Measurements from ENCODE around the gene ERGIC3. TPM values are rescaled to one million over a fixed set of nuclear protein-coding genes. Genes with fewer than 3 reads are reported as not detected.

ERGIC3 gene
- total and polyA plus RNA-seq, 2 of the 4 experiments (the other 2 are of a cell fraction): 434 to 438 TPM

DNA sequence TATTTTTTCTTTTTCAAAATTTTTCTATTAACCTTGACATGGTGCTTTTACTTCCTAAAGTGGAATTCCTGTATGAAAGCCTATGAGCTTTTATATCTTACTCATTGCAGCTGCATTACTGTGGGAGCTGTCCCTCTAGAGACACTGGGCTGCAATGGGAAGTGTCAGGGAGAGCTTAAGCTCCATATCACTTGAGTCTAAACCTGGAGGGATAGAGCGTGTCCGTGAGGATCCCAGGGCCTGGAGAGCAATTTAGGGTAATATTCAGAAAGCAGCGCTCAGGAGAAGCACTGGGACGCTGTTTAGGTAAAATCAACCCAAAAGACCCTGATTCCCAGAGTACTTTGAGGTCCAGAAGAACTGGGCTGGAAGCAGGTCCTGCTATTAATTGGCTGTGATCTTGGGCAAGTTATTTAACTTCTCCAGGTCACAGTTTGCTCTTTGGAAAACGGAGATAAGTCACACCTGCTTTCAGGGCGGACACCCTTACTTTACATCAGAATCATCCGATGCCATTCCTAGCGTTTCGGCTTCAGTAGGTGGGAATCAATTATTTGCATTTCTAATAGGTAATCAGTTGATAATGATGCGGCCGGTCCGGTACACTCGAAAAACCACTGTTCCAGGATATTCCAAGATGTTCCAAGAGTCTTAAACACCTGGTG, 628 bp upstream of the ERGIC3 start:
- Histone ChIP-seq H3K27me3 (ENCODE audit: control insufficient read depth, insufficient read depth, low read length) (no peaks in the 10 kb centered on the region), H2BK20ac (ENCODE audit: low read depth, low read length) (no peak overlapping the region), H3K9me1 (ENCODE audit: insufficient read depth, low read length) (peaks cover 13% of the 10 kb centered on the region), H3K56ac (ENCODE audit: extremely low read depth, insufficient read depth, low read length) (no peak overlapping the region), H2AK5ac (ENCODE audit: low read depth, low read length) (no peak overlapping the region), H4K5ac (ENCODE audit: low read depth, low read length) (no peak overlapping the region), H2AK9ac (replicated peaks; ENCODE audit: low read depth, low read length, poor library complexity) (no peak overlapping the region), H3K4me1 (ENCODE audit: control insufficient read depth, insufficient read depth, low read length) (peaks cover 5% of the 10 kb centered on the region), H3K9ac (ENCODE audit: low read depth, low read length) (peak overlapping the region; percentile 56; the same call in 1 of the 2 replicates), H3K4me3 (ENCODE audit: insufficient read depth, low read depth, low read length) (peak overlapping the region; percentile 40), H4K91ac (ENCODE audit: insufficient read depth, low read depth, low read length) (no peak overlapping the region; the same call in 1 of the 2 replicates), H4K8ac (ENCODE audit: low read depth in 2 of 2, low read length in 2 of 2) (peak overlapping the region; percentile 37 to 85; a peak in 2 of 4 replicates), H4K20me1 (ENCODE audit: insufficient read depth, low read length) (no peaks in the 10 kb centered on the region), H2BK5ac (ENCODE audit: low read depth, low read length, poor library complexity, severe bottlenecking) (no peak overlapping the region), H3K9me3 (ENCODE audit: control insufficient read depth, insufficient read depth, low read length) (no peaks in the 10 kb centered on the region), H2AFZ (replicated peaks; ENCODE audit: low read length, poor library complexity) (peak overlapping the region; percentile 98), H3K79me1 (ENCODE audit: low read depth in 1 of 2, low read length in 2 of 2) (peaks cover 12 to 28% of the 10 kb centered on the region in 2 experiments), H3K4me2 (ENCODE audit: low read depth, low read length) (peak overlapping the region; percentile 91), H3K18ac (ENCODE audit: low read depth, low read length) (no peak overlapping the region), H3K4ac (ENCODE audit: low read depth, low read length) (0 out of 2 replicates have a peak overlapping the region, but pooled peaks have one; percentile 34), H2BK15ac (ENCODE audit: low read depth, low read length) (no peak overlapping the region), H3K14ac (replicated peaks; ENCODE audit: low read depth, low read length) (peak overlapping the region; percentile 46; the same call in 1 of the 2 replicates), H3K23ac (ENCODE audit: low read depth, low read length) (0 out of 2 replicates have a peak overlapping the region, but pooled peaks have one; percentile 25), H2BK120ac (ENCODE audit: low read depth, low read length) (no peak overlapping the region), H3K36me3 (ENCODE audit: control insufficient read depth, insufficient read depth, low read length) (peaks cover 8% of the 10 kb centered on the region), H3K27ac (ENCODE audit: insufficient read depth, low read length) (no peak overlapping the region)
- in situ Hi-C loops (cut with MboI; ENCODE audit: low sequenced_read_pairs) (no loop called here), intact Hi-C loops (cut with micrococcal nuclease) (no loop called here), dilution Hi-C loops (cut with HindIII; ENCODE audit: low sequenced_read_pairs, unreplicated experiment) (no loop called here)
- ATAC-seq (ENCODE audit: low read depth) (no peak), DNase-seq (no peak)
- ChIA-PET POLR2A (ENCODE audit: unreplicated experiment) (interaction anchor here (0.5 kb wide), 1 partner anchor 62 kb away, joined by 3 read pairs; no protein-coding TSS in a partner anchor), CTCF (interaction anchor here (0.9 kb wide), 1 partner anchor 11 kb away, joined by 4 read pairs; no protein-coding TSS in a partner anchor)
- TF ChIP-seq BHLHE40 (IDR thresholded peaks at IDR 0.05; ENCODE audit: low read depth, low read length): no peak
- no peak for TF ChIP-seq CEBPB (IDR thresholded peaks at IDR 0.05; ENCODE audit: low read depth, low read length)
- TF ChIP-seq CHD1 (IDR thresholded peaks at IDR 0.05; ENCODE audit: low read depth, low read length): no peak
- TF ChIP-seq SMC3 (IDR thresholded peaks at IDR 0.05; ENCODE audit: low read depth, low read length): no peak
- no peak for TF ChIP-seq RAD21 (IDR thresholded peaks at IDR 0.05; ENCODE audit: low read length)
- TF ChIP-seq, protein P1, sequence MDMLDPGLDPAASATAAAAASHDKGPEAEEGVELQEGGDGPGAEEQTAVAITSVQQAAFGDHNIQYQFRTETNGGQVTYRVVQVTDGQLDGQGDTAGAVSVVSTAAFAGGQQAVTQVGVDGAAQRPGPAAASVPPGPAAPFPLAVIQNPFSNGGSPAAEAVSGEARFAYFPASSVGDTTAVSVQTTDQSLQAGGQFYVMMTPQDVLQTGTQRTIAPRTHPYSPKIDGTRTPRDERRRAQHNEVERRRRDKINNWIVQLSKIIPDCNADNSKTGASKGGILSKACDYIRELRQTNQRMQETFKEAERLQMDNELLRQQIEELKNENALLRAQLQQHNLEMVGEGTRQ (IDR thresholded peaks at IDR 0.05; ENCODE audit: low read depth, low read length): no peak
- TF ChIP-seq RFX5 (IDR thresholded peaks at IDR 0.05; ENCODE audit: low read depth, low read length): no peak
- TF ChIP-seq, protein P2, sequence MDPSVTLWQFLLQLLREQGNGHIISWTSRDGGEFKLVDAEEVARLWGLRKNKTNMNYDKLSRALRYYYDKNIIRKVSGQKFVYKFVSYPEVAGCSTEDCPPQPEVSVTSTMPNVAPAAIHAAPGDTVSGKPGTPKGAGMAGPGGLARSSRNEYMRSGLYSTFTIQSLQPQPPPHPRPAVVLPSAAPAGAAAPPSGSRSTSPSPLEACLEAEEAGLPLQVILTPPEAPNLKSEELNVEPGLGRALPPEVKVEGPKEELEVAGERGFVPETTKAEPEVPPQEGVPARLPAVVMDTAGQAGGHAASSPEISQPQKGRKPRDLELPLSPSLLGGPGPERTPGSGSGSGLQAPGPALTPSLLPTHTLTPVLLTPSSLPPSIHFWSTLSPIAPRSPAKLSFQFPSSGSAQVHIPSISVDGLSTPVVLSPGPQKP (IDR thresholded peaks at IDR 0.05; ENCODE audit: borderline replicate concordance, low read depth, low read length): no peak
- no peak for TF ChIP-seq POLR2A (IDR thresholded peaks at IDR 0.05; ENCODE audit: low read depth, low read length)
- no peak for TF ChIP-seq NFE2L2 (IDR thresholded peaks at IDR 0.05; ENCODE audit: low read depth, low read length)
- TF ChIP-seq FOS (IDR thresholded peaks at IDR 0.05; ENCODE audit: low read depth, low read length): no peak
- no peak for TF ChIP-seq MAFK (IDR thresholded peaks at IDR 0.05; ENCODE audit: low read depth, low read length)
- no CpG with 5 or more reads among the region's 13 CpGs for WGBS, 2 experiments (ENCODE audit: extremely low coverage in 2 of 2, insufficient read length in 1 of 2)
- no TSS peak for BruUV-seq (replicated peaks)

Measured in IMR-90 (cell line).